HG02884 (cell line): Measurements from ENCODE around the gene PLXNA3.

Source experiments
- ATAC-seq: cut with Tn5 transposase; IDR thresholded peaks from one replicate; pipeline ENCODE4 v1.9.1; 2021; ENCODE audit warnings: mild to moderate bottlenecking, moderate library complexity; ENCODE audit not compliant: unreplicated experiment

PLXNA3 gene

GRCh38 chrX:154525606-154526490 is 67.8 kb downstream of the PLXNA3 start:
- ATAC-seq: no peak

GRCh38 chrX:154526901-154527675 is 69.0 kb downstream of the PLXNA3 start:
- peak; percentile 48 for ATAC-seq
